Measurements from ENCODE around the gene PPP1R3E.
"Not testable (repeated sequence)": the region's sequence is repeated elsewhere in the genome, so short reads cannot be mapped to it uniquely, and the experiment has no call there.

Gene PPP1R3E

GRCh38 chr14:23294734-23295561 lies 7.7 kb downstream of the PPP1R3E start:
- DNase-seq (ENCODE audit: low spot score), result no peak
- Histone ChIP-seq H3K4me3 (no peak overlapping the region), H3K27ac (no peak overlapping the region)
- TF ChIP-seq CTCF (IDR thresholded peaks at IDR 0.05), result peak; percentile 88

- DNase-seq (ENCODE audit: low spot score), result no peak
- TF ChIP-seq CTCF (IDR thresholded peaks at IDR 0.05), result no peak
- Histone ChIP-seq H3K27ac (peak overlapping the region; percentile 90 to 95), H3K4me3 (peak overlapping the region; percentile 85)
Measured at GRCh38 chr14:23286902-23287479, 15.7 kb downstream of the PPP1R3E start.

- H3K27ac ChIP-seq, result peak within 1 kb of the TSS; percentile 90 to 95
- DNase-seq (ENCODE audit: low spot score), result peak; percentile 100
- peak within 1 kb of the TSS; percentile 85 for H3K4me3 ChIP-seq
- TF ChIP-seq CTCF (IDR thresholded peaks at IDR 0.05), result no peak
Measured at GRCh38 chr14:23286020-23286901, 16.4 kb downstream of the PPP1R3E start, which contains the start of gene HOMEZ. HOMEZ (minus strand) TSS chr14:23286132; CDS start chr14:23285952, 180 bp downstream.

- no peak for DNase-seq (ENCODE audit: low spot score)
- H3K4me3 ChIP-seq, result peak overlapping the region; percentile 85
- peak overlapping the region; percentile 90 to 95 for H3K27ac ChIP-seq
- no peak for TF ChIP-seq CTCF (IDR thresholded peaks at IDR 0.05)
Measured at GRCh38 chr14:23285530-23286019, 17.1 kb downstream of the PPP1R3E start.

GRCh38 chr14:23284654-23285529 lies 17.8 kb downstream of the PPP1R3E start:
- DNase-seq (ENCODE audit: low spot score), result no peak
- TF ChIP-seq CTCF (IDR thresholded peaks at IDR 0.05), result no peak
- Histone ChIP-seq H3K27ac (peak overlapping the region; percentile 90 to 95), H3K4me3 (peak overlapping the region; percentile 85)

GRCh38 chr14:23281247-23281646 lies 21.4 kb downstream of the PPP1R3E start:
- no peak overlapping the region for H3K4me3 ChIP-seq
- no peak overlapping the region for H3K27ac ChIP-seq
- DNase-seq (ENCODE audit: low spot score), result no peak
- TF ChIP-seq CTCF (IDR thresholded peaks at IDR 0.05), result no peak

GRCh38 chr14:23277928-23278327 lies 24.7 kb downstream of the PPP1R3E start:
- not testable (repeated sequence) for H3K27ac ChIP-seq, H3K4me3 ChIP-seq

More at GRCh38 chr14:23277928-23278327, 24.7 kb downstream of the PPP1R3E start:
- not testable (repeated sequence) for DNase-seq (ENCODE audit: low spot score)

Data from coronary artery (tissue), 2 donors.